DOHH2 (cell line): ENCODE data around the gene PRKAR2B.

Experiments used
- CTCF ChIP-seq: fragments of 200-600 bp; sonication (generic); IDR thresholded peaks from one replicate; pipeline ENCODE4 v1.5.1; 2014; ENCODE audit warnings: antibody characterized with exemption, mild to moderate bottlenecking, low read depth, low read length; ENCODE audit not compliant: poor library complexity, severe bottlenecking
- EZH2phosphoT487 ChIP-seq: fragments of 200-600 bp; sonication (generic); IDR thresholded peaks from 2 replicates; pipeline ENCODE4 v1.6.1; 2017; ENCODE audit warnings: borderline replicate concordance, mild to moderate bottlenecking, antibody characterized with exemption, low read length, moderate library complexity, mixed read lengths

GRCh38 chr7:107151538-107151937 lies 107.0 kb downstream of the PRKAR2B start:
- TF ChIP-seq CTCF (no peak), EZH2phosphoT487 (no peak)
